GM19328 (cell line): ENCODE data around the gene CMTM8.
"Not testable (repeated sequence)": the region's sequence is repeated elsewhere in the genome, so short reads cannot be mapped to it uniquely, and the experiment has no call there.

Experiments
- ATAC-seq: cut with Tn5 transposase; IDR thresholded peaks from one replicate; pipeline ENCODE4 v1.9.1; 2021; ENCODE audit warnings: mild to moderate bottlenecking, moderate library complexity; ENCODE audit not compliant: unreplicated experiment

The CMTM8 gene

GRCh38 chr3:32228743-32229142 is 9.7 kb upstream of the CMTM8 start:
- not testable (repeated sequence) for ATAC-seq

GRCh38 chr3:32229565-32229964 is 8.9 kb upstream of the CMTM8 start:
- ATAC-seq = no peak

DNA sequence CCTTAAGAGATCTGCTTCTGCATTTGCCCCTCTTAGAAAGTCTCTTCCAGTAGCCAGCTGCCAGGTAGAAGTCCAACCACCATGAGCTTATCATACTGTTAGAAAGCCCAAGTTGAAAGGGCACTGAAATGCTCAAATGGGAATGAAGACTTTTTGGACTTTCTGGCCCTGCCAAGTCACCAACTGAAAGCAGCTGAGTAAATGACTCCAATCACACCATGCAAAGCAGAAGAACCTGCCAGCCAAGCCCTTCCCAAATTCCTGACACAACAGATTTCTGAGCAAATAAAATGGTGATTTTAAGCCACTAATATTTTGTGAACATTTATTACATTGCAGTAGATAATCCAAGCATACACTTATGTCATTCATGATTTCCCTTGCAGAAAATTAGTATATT is 2.1 kb upstream of the CMTM8 start:
- ATAC-seq = no peak

DNA sequence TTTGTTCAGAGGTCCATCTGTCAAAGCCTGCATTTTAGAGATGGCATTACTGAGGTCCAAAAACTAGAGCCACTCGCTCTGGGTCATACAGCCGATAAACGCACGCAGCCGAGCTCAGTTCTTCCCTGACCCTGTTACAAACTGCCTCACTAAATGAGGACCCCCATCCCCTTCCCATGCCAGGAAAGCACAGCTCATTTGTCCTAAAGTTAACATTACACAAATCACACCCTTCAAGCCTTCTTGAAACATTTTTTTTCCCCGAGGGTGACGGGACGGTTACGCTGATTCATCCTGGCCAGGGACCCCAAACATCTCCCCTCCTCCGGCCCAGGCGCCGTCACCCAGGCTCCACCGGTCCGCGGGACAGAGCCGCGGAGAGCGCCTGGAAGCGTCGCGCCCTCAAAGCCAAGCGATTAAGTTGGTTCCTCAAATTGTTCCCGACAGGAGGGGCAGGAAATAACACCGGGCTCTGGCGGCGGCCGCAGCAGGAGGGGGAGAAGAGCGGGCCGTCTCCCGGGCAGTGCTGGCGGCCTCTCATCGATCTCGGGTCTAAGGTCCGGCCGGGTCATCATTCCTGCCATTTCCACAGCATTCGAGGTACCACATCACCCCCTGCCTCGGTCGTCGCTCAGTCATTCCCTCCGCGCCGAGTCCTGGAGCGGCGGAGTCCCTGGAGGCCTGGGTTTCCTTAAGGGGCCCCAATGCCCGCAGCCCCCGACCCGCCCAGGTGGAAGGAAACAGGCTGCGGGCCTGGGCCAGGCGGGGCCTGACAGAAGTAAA is 619 bp upstream of the CMTM8 start:
- ATAC-seq = no peak

DNA sequence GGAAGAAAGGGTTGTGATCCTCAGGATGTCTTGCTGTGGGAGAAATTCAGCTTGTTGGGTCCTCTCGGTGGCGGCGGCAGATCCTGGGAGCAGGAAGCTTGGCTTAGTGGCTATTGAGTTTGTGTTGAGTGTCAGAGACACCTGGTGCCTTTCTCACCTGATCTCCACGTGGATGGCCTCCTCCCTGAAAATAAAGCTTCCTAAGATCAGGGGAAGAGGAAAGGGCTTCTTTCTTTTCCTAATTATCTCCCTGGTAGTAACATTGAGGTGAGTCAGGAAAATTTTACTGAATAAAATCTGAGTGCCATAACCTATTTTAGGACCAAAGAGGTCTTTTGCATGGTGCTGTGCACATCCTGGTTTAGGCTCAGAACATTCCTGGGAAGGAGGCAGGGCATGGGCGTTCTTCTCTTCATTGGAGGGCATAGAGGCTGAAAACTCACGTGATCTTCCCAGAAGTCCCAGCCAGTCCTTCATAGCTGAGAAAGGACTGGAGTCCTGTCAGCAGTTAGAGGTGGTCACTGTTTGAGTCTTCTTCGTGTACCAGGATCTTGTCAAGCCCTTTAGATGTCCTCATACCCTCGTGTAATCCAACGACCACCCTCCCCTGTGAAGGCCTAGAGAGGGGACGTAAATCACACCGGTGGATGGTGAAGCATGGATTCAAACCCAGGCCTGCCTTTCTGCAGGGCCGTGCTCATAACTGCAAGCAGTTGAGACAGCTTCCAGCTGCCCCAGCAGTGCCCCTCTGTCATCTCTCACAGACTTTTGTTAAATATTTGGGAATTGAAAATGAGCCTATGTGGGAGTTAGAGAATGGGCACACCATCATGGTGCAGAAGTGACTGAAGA is 1.1 kb downstream of the CMTM8 start:
- no peak for ATAC-seq

DNA sequence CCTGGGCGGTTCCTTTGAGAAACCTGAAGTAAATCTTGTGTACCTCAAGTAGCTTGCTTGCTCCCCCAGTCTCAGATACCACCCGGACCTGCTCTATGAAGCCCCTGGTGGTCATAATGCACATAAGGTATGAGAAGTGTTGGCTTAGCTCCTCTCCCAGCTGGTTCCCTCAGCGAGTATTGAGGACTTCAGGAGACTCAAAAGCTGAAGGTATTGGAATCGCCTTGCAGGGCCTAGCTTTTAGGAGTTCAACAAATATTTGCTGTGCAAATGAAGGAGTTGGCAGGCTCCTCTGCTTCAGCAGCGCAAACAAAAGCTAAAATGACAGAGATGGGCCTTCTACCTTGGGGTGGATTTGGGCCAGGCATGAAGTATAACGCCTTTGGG is 1.7 kb downstream of the CMTM8 start:
- no peak for ATAC-seq

DNA sequence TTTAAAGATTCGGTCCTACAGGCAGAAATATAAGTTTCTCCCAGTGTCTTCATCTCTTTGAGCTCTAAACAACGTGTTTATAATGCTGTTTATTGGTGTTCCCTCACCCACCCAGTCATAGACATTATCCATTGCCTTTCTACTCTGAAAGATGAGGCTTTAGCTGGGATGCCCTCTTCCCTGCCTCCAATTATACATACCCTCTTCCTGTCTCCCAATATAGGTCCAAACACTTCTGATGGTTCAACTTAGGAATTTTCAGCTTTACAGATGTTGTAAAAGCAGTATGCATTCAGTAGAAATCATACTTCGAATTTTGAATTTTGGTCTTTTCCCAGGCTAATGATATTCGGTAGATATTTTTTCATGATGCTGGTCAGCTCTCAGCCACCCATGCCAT is 2.6 kb downstream of the CMTM8 start:
- no peak for ATAC-seq

DNA sequence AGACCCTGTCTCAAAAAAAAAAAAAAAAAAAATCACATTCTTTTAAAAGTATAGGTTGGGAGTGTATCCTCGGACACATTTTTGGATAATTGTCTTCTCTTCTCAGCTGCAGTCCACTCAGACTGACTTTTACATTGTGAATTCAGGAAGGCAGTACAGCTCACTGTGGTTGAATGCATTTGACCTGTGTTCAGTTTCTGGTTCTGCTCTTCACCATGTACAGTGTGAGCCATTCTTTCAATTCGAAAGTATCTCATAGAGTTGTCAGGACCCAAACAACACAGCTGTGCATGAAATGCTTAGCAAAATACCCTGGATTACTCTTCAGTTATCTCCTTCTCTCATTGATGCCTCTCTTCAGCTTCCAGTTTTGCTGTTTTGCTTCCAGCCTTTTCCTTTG is 5.0 kb downstream of the CMTM8 start:
- no peak for ATAC-seq

DNA sequence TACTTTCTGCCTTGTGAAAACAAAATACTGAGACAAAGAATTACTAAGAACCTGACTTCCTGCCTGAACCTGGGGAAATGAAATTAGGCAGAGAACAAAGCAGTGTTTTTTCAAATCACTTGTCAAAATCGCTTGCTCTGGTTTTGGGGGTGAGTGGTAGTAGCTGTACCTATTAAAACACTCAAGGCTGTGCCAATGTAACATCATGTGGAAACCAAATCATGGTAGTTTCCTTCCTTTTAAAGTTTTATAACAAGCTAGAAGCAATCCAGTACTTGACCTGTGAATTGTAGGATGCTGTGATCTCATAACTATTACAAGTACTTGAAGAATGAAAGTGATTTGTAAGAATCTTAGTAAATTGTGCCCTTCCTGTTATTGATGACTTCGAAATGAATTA is 6.7 kb downstream of the CMTM8 start:
- ATAC-seq = no peak

GRCh38 chr3:32246079-32246675 is 7.7 kb downstream of the CMTM8 start:
- ATAC-seq = no peak

GRCh38 chr3:32249184-32249782 is 10.8 kb downstream of the CMTM8 start:
- ATAC-seq = no peak

DNA sequence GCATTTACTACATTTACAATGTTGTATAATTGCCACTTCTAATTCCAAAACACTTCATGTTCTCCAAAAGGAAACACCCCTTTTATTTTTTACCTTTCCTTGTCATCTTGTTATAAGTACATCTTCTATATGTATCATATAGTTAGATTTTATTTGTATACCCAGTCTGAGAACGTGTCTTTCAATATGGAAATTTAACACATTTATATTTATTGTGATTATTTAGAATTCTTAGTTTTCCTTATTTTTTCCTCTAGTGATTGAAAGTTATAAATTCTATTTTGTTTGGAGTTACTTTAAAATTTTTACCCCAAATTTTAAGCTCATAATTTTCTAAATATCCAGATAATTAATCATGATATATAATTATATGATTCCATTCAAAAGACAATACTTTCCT is 15.8 kb downstream of the CMTM8 start:
- ATAC-seq = no peak

DNA sequence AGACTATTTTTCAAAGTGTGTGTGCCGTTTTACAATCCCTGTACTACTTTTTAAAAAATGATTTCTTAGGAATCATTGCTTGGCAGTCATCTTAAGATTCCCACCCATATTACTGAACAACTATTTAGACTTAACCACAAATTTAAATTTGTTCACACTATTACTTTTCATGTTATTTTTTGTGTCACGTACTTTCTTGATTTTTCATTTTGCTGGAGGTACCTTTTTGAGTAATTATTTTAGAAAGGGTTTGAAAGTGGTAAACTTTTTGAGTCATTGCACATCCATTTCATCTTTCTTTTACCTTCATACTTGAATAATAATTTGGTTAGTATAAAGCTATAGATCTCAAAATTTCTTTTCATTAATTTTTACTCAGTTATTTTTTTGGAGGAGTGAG is 16.9 kb downstream of the CMTM8 start:
- ATAC-seq = no peak

DNA sequence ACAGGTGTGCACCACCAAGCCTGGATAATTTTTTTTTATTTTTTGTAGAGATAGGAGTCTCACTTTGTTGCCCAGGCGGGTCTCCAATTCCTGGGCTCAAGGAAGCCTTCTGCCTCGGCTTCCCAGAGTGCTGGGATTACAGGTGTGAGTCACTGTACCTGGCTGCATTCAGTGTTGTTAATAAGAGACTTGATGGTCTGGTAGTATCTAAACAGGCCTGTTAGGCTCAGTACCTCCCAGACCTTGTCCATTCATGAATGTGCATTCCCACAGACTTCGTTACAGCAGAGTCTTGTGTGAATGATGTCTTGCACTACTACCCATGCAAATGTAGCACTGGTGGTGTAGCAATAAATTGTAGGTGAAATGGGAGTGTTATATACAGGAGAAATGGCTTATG is 17.7 kb downstream of the CMTM8 start:
- ATAC-seq = no peak

- ATAC-seq = no peak
Observed at GRCh38 chr3:32257042-32257441, 18.6 kb downstream of the CMTM8 start.

GRCh38 chr3:32257641-32258438 is 19.4 kb downstream of the CMTM8 start:
- no peak for ATAC-seq

- no peak for ATAC-seq
Observed at GRCh38 chr3:32258869-32259268, 20.4 kb downstream of the CMTM8 start.

DNA sequence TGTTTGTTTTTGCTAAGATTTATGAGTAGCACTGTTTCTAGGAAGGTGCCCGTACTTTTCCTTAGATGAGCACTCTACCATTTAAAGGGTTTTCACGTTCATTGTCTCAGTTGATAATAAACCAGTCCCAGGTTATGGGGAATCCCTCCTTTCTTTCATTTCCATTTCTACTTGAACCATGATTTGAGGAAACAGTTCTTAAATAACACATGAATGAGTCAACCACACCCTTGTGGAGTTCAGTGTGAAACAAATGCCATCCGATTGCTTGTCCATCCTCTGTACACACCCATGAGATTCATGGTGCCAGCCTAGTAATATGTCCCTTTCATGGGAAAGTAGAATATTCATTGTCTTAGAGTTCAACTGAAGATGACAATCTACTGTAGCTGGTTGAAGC is 23.1 kb downstream of the CMTM8 start:
- no peak for ATAC-seq

- ATAC-seq = no peak
Observed at GRCh38 chr3:32262201-32262600, 23.7 kb downstream of the CMTM8 start.

DNA sequence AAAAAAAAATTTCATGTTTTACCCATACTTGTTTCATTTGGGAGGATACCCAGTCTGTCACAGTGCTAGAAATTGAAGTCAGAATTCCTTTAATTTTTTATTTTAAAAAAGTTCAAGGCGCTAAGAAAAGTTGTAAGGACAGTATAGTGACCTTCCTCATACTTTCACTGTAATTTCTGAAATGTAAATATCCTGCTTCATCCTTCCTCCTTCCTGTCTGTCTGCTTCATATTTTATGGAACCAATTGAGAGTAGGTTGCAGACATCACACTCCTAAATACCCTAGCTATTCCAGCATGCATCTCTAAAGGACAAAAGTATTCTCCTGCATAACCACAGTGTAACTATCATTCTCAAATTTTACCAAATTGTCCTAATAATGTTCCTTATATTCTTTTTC is 35.8 kb downstream of the CMTM8 start:
- ATAC-seq = no peak

DNA sequence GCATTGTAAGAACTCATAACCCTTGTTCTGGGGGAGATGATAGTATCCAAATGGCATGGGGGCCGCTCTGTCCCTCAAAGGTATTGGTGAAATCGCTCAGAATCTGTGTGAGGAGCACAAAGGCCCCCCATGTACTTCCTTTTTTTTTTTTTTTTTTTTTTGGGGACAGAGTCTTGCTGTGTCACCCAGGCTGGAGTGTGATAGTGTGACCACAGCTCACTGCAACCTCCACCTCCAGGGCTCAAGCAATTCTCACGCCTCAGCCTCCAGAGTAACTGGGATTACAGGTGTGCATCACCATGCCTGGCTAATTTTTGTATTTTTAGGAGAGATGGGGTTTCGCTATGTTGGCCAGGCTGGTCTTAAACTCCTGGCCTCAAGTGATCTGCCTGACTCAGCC is 37.0 kb downstream of the CMTM8 start:
- ATAC-seq = no peak
